Panc1 (cell line): ENCODE data around the gene PCCA. TPM values are rescaled to one million over a fixed set of nuclear protein-coding genes. Genes with fewer than 3 reads are reported as not detected.

Experiments used
- ATAC-seq: fragments of 200-7000 bp; cut with Tn5 transposase; 2 replicates; pipeline ENCODE4 v1.9.1; 2020; ENCODE audit warnings: mild to moderate bottlenecking, moderate library complexity
- BruUV-seq: library from RNA; stranded (reverse); fragments of 400-500 nt; replicated peaks from 2 replicates; lab custom pipeline; 2021; lab: Mats Ljungman, UMichigan
- CTCF ChIA-PET: fragments of 300-600 bp; sonication (Branson Sonifier 250); formaldehyde crosslinking; loops from one replicate; lab custom pipeline; 2022; ENCODE audit warnings: antibody characterized with exemption; lab: Charles Lee
- POLR2A ChIA-PET: fragments of 300-600 bp; sonication (Branson Sonifier 250); formaldehyde crosslinking; loops from one replicate; lab custom pipeline; 2022; ENCODE audit warnings: antibody characterized with exemption; lab: Charles Lee
- DNase-seq: peaks from one replicate; pipeline ENCODE4 v3.0.0-alpha.2; 2010; ENCODE audit warnings: low read depth, low spot score
- H3K27ac ChIP-seq: 2 replicates; pipeline ENCODE4 v1.5.1; 2011; ENCODE audit warnings: mild to moderate bottlenecking, low read length, inconsistent platforms
- H3K27me3 ChIP-seq: fragments of 200-500 bp; sonication (Bioruptor generic); 2 replicates; pipeline ENCODE4 v1.6.0; 2014; ENCODE audit warnings: low read length, inconsistent platforms; ENCODE audit not compliant: control insufficient read depth, insufficient read depth
- H3K36me3 ChIP-seq: fragments of 200-500 bp; sonication (Bioruptor generic); 2 replicates; pipeline ENCODE4 v1.5.1; 2014; ENCODE audit warnings: inconsistent platforms, mild to moderate bottlenecking, low read length, moderate library complexity; ENCODE audit not compliant: control insufficient read depth, insufficient read depth
- H3K4me1 ChIP-seq: 2 replicates; pipeline ENCODE4 v1.5.1; 2011; ENCODE audit warnings: inconsistent platforms, mild to moderate bottlenecking, low read length, moderate library complexity; ENCODE audit not compliant: control insufficient read depth, insufficient read depth
- H3K4me3 ChIP-seq, 2 experiments: 2 replicates each; pipeline ENCODE4 v1.5.1; 2011 to 2012; ENCODE audit warnings: low read depth in 2 of 2, low read length in 2 of 2, mild to moderate bottlenecking in 2 of 2, inconsistent platforms in 1 of 2, moderate library complexity in 1 of 2
- H3K9me3 ChIP-seq: fragments of 200-500 bp; sonication (Bioruptor generic); 2 replicates; pipeline ENCODE4 v1.5.1; 2014; ENCODE audit warnings: low read depth, mild to moderate bottlenecking, inconsistent platforms, low read length, moderate library complexity; ENCODE audit not compliant: control insufficient read depth, insufficient read depth
- POLR2AphosphoS5 ChIP-seq: IDR thresholded peaks from 2 replicates; pipeline ENCODE4 v1.6.1; 2012; ENCODE audit warnings: mild to moderate bottlenecking, low read depth, low read length, moderate library complexity
- SIN3A ChIP-seq: IDR thresholded peaks from 2 replicates; pipeline ENCODE4 v1.6.1; 2012; ENCODE audit warnings: low read depth, mild to moderate bottlenecking, low read length, moderate library complexity, borderline replicate concordance; ENCODE audit not compliant: insufficient read depth
- TCF7L2 ChIP-seq: IDR thresholded peaks from 2 replicates; pipeline ENCODE4 v1.6.1; 2011; ENCODE audit warnings: mild to moderate bottlenecking, low read depth, low read length, inconsistent platforms
- in situ Hi-C: cut with HindIII; loops from 2 replicates; pipeline ENCODE4 v1.10.0; 2016; ENCODE audit warnings: low sequenced_read_pairs, low pct_unique_long_range_greater_than_20kb
- intact Hi-C: fragments of 100-400 bp; cut with micrococcal nuclease; formaldehyde crosslinking; loops from one replicate; pipeline ENCODE4 v1.10.0; 2022; ENCODE audit not compliant: unreplicated experiment
- total RNA-seq: library from RNA; stranded (reverse); gene quantifications from one replicate; pipeline ENCODE4 v1.2.1, GENCODE V29; 2021; ENCODE audit not compliant: unreplicated experiment
- TF ChIP-seq, protein P1 (sequence below), 2 experiments: IDR thresholded peaks; 2 replicates each; pipeline ENCODE4 v1.6.1; 2011 to 2012; ENCODE audit warnings: low read depth in 2 of 2, control low read depth in 1 of 2, low read length in 1 of 2, mild to moderate bottlenecking in 1 of 2, moderate library complexity in 1 of 2; ENCODE audit not compliant: insufficient read depth in 1 of 2
- TF ChIP-seq, protein P2 (sequence below): fragments of 450-650 bp; IDR thresholded peaks from 2 replicates; pipeline ENCODE4 v1.5.1; 2017; ENCODE audit warnings: mild to moderate bottlenecking

PCCA gene
- total RNA-seq, 1 experiment from 2014 or later: 14.7 TPM

- Histone ChIP-seq H3K36me3 (no peaks in the 10 kb centered on the region), H3K27ac (no peak overlapping the region), H3K27me3 (no peaks in the 10 kb centered on the region), H3K4me3 (no peak overlapping the region), H3K4me1 (no peaks in the 10 kb centered on the region; the same call in 1 of the 2 replicates), H3K9me3 (no peaks in the 10 kb centered on the region)
- in situ Hi-C loops (no loop called here), intact Hi-C loops (no loop called here)
- no TSS peak for BruUV-seq
- CTCF ChIA-PET: no interaction called here
- no peak for DNase-seq
- TF ChIP-seq, protein P1, sequence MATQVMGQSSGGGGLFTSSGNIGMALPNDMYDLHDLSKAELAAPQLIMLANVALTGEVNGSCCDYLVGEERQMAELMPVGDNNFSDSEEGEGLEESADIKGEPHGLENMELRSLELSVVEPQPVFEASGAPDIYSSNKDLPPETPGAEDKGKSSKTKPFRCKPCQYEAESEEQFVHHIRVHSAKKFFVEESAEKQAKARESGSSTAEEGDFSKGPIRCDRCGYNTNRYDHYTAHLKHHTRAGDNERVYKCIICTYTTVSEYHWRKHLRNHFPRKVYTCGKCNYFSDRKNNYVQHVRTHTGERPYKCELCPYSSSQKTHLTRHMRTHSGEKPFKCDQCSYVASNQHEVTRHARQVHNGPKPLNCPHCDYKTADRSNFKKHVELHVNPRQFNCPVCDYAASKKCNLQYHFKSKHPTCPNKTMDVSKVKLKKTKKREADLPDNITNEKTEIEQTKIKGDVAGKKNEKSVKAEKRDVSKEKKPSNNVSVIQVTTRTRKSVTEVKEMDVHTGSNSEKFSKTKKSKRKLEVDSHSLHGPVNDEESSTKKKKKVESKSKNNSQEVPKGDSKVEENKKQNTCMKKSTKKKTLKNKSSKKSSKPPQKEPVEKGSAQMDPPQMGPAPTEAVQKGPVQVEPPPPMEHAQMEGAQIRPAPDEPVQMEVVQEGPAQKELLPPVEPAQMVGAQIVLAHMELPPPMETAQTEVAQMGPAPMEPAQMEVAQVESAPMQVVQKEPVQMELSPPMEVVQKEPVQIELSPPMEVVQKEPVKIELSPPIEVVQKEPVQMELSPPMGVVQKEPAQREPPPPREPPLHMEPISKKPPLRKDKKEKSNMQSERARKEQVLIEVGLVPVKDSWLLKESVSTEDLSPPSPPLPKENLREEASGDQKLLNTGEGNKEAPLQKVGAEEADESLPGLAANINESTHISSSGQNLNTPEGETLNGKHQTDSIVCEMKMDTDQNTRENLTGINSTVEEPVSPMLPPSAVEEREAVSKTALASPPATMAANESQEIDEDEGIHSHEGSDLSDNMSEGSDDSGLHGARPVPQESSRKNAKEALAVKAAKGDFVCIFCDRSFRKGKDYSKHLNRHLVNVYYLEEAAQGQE (IDR thresholded peaks at IDR 0.05; ENCODE audit: insufficient read depth in 1 of 2, low read depth in 2 of 2, low read length in 1 of 2): no peak
- no peak for TF ChIP-seq TCF7L2
- no peak for TF ChIP-seq POLR2AphosphoS5
- TF ChIP-seq, protein P2, sequence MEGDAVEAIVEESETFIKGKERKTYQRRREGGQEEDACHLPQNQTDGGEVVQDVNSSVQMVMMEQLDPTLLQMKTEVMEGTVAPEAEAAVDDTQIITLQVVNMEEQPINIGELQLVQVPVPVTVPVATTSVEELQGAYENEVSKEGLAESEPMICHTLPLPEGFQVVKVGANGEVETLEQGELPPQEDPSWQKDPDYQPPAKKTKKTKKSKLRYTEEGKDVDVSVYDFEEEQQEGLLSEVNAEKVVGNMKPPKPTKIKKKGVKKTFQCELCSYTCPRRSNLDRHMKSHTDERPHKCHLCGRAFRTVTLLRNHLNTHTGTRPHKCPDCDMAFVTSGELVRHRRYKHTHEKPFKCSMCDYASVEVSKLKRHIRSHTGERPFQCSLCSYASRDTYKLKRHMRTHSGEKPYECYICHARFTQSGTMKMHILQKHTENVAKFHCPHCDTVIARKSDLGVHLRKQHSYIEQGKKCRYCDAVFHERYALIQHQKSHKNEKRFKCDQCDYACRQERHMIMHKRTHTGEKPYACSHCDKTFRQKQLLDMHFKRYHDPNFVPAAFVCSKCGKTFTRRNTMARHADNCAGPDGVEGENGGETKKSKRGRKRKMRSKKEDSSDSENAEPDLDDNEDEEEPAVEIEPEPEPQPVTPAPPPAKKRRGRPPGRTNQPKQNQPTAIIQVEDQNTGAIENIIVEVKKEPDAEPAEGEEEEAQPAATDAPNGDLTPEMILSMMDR: no peak
- TF ChIP-seq SIN3A: no peak
- POLR2A ChIA-PET: no interaction called here
- no peak for ATAC-seq
These were observed 406.6 kb downstream of the PCCA start for GRCh38 chr13:100495455-100495854.

GRCh38 chr13:100497389-100497788, 408.5 kb downstream of the PCCA start:
- Histone ChIP-seq H3K4me1 (no peaks in the 10 kb centered on the region; the same call in 1 of the 2 replicates), H3K9me3 (no peaks in the 10 kb centered on the region), H3K36me3 (no peaks in the 10 kb centered on the region), H3K27me3 (no peaks in the 10 kb centered on the region), H3K27ac (no peak overlapping the region), H3K4me3 (no peak overlapping the region)
- intact Hi-C loops: no loop called here
- no peak for ATAC-seq
- in situ Hi-C loops: no loop called here
- CTCF ChIA-PET: no interaction called here
- DNase-seq: no peak
- no TSS peak for BruUV-seq
- POLR2A ChIA-PET: no interaction called here
- TF ChIP-seq SIN3A (no peak), TCF7L2 (no peak)
- TF ChIP-seq, protein P1 (IDR thresholded peaks at IDR 0.05; ENCODE audit: insufficient read depth in 1 of 2, low read depth in 2 of 2, low read length in 1 of 2): no peak
